ACC112 (cell line): ENCODE results near the gene WBP2.
A peak's percentile ranks its signal among the peaks of the same experiment; 100 is the strongest.

Source experiments
- H2AFZ ChIP-seq: fragments of 200-600 bp; sonication (generic); one replicate; pipeline ENCODE4 v1.6.0; 2017; ENCODE audit warnings: antibody characterized with exemption, low read length; ENCODE audit not compliant: unreplicated experiment
- H3K27ac ChIP-seq: fragments of 200-600 bp; sonication (generic); 2 replicates; pipeline ENCODE4 v1.5.1; 2014; ENCODE audit warnings: low read depth, mild to moderate bottlenecking, antibody characterized with exemption, low read length, moderate library complexity
- H3K27me3 ChIP-seq: fragments of 200-600 bp; sonication (generic); 2 replicates; pipeline ENCODE4 v1.6.1; 2014; ENCODE audit warnings: mild to moderate bottlenecking, antibody characterized with exemption, low read length, moderate library complexity, mixed read lengths; ENCODE audit not compliant: insufficient read depth
- H3K36me3 ChIP-seq: fragments of 200-600 bp; sonication (generic); 2 replicates; pipeline ENCODE4 v1.6.1; 2016; ENCODE audit warnings: mild to moderate bottlenecking, antibody characterized with exemption, low read length, moderate library complexity, mixed read lengths; ENCODE audit not compliant: insufficient read depth
- H3K4me1 ChIP-seq: fragments of 200-600 bp; sonication (generic); one replicate; pipeline ENCODE4 v1.6.1; 2016; ENCODE audit warnings: low read length, mixed read lengths; ENCODE audit not compliant: insufficient read depth, unreplicated experiment, control insufficient read depth
- H3K4me3 ChIP-seq: fragments of 200-600 bp; sonication (generic); 2 replicates; pipeline ENCODE4 v1.5.1; 2014; ENCODE audit warnings: mild to moderate bottlenecking, low read depth, low read length
- H3K79me2 ChIP-seq: fragments of 200-600 bp; sonication (generic); one replicate; pipeline ENCODE4 v1.6.0; 2016; ENCODE audit warnings: low read length; ENCODE audit not compliant: control insufficient read depth, unreplicated experiment, insufficient read depth

WBP2 gene

GRCh38 chr17:75819116-75819515 lies 36.0 kb downstream of the WBP2 start:
- Histone ChIP-seq H3K4me3 (no peak overlapping the region), H3K27ac (no peak overlapping the region), H2AFZ (no peak overlapping the region), H3K27me3 (no peaks in the 10 kb centered on the region), H3K36me3 (peaks cover 6% of the 10 kb centered on the region; the same call in 1 of the 2 replicates), H3K4me1 (peaks cover 12% of the 10 kb centered on the region), H3K79me2 (no peaks in the 10 kb centered on the region)

- H3K4me3 ChIP-seq: no peak overlapping the region
- peaks cover 6% of the 10 kb centered on the region; the same call in 1 of the 2 replicates for H3K36me3 ChIP-seq
- H3K27ac ChIP-seq: no peak overlapping the region
- H3K4me1 ChIP-seq: peaks cover 12% of the 10 kb centered on the region
- no peak overlapping the region for H2AFZ ChIP-seq
- H3K27me3 ChIP-seq: no peaks in the 10 kb centered on the region
- H3K79me2 ChIP-seq: no peaks in the 10 kb centered on the region
Observed at GRCh38 chr17:75818326-75818885, 36.7 kb downstream of the WBP2 start.

- peaks cover 6% of the 10 kb centered on the region; the same call in 1 of the 2 replicates for H3K36me3 ChIP-seq
- no peak overlapping the region for H3K4me3 ChIP-seq
- no peak overlapping the region for H3K27ac ChIP-seq
- no peaks in the 10 kb centered on the region for H3K27me3 ChIP-seq
- peaks cover 12% of the 10 kb centered on the region for H3K4me1 ChIP-seq
- H2AFZ ChIP-seq: no peak overlapping the region
- no peaks in the 10 kb centered on the region for H3K79me2 ChIP-seq
Observed at GRCh38 chr17:75817571-75817970, 37.6 kb downstream of the WBP2 start.

- H3K4me3 ChIP-seq: no peak overlapping the region
- H2AFZ ChIP-seq: no peak overlapping the region
- no peaks in the 10 kb centered on the region for H3K79me2 ChIP-seq
- H3K27me3 ChIP-seq: no peaks in the 10 kb centered on the region
- peaks cover 12% of the 10 kb centered on the region for H3K4me1 ChIP-seq
- no peak overlapping the region for H3K27ac ChIP-seq
- peaks cover 6% of the 10 kb centered on the region; the same call in 1 of the 2 replicates for H3K36me3 ChIP-seq
Observed at GRCh38 chr17:75816693-75817092, 38.4 kb downstream of the WBP2 start.

GRCh38 chr17:75815399-75815798 lies 39.7 kb downstream of the WBP2 start:
- H3K27me3 ChIP-seq: no peaks in the 10 kb centered on the region
- H2AFZ ChIP-seq: no peak overlapping the region
- peaks cover 12% of the 10 kb centered on the region for H3K4me1 ChIP-seq
- H3K27ac ChIP-seq: peak overlapping the region; percentile 7; the same call in 1 of the 2 replicates
- H3K36me3 ChIP-seq: peaks cover 6% of the 10 kb centered on the region; the same call in 1 of the 2 replicates
- no peak overlapping the region for H3K4me3 ChIP-seq
- no peaks in the 10 kb centered on the region for H3K79me2 ChIP-seq

GRCh38 chr17:75814900-75815373 lies 40.2 kb downstream of the WBP2 start:
- Histone ChIP-seq H2AFZ (no peak overlapping the region), H3K27ac (peak overlapping the region; percentile 47)

GRCh38 chr17:75814021-75814395 lies 41.1 kb downstream of the WBP2 start:
- H3K36me3 ChIP-seq: no peaks in the 10 kb centered on the region; the same call in 1 of the 2 replicates
- peaks cover 23% of the 10 kb centered on the region for H3K4me1 ChIP-seq
- no peaks in the 10 kb centered on the region for H3K79me2 ChIP-seq
- no peaks in the 10 kb centered on the region for H3K27me3 ChIP-seq
- no peak overlapping the region for H3K4me3 ChIP-seq
- no peak overlapping the region for H2AFZ ChIP-seq
- no peak overlapping the region for H3K27ac ChIP-seq

More at GRCh38 chr17:75814900-75815373, 40.2 kb downstream of the WBP2 start:
- H3K4me1 ChIP-seq: peaks cover 14% of the 10 kb centered on the region
- no peaks in the 10 kb centered on the region for H3K27me3 ChIP-seq
- H3K36me3 ChIP-seq: peaks cover 2% of the 10 kb centered on the region; the same call in 1 of the 2 replicates
- no peak overlapping the region for H3K4me3 ChIP-seq
- H3K79me2 ChIP-seq: no peaks in the 10 kb centered on the region

- Histone ChIP-seq H3K79me2 (no peaks in the 10 kb centered on the region), H3K4me1 (peaks cover 29% of the 10 kb centered on the region), H3K27me3 (no peaks in the 10 kb centered on the region), H2AFZ (no peak overlapping the region), H3K4me3 (no peak overlapping the region), H3K36me3 (no peaks in the 10 kb centered on the region; the same call in 1 of the 2 replicates), H3K27ac (no peak overlapping the region)
Observed at GRCh38 chr17:75813081-75814020, 41.8 kb downstream of the WBP2 start.

- H3K79me2 ChIP-seq: peaks cover 4% of the 10 kb centered on the region
- no peak overlapping the region for H3K4me3 ChIP-seq
- no peaks in the 10 kb centered on the region for H3K27me3 ChIP-seq
- peaks cover 33% of the 10 kb centered on the region for H3K4me1 ChIP-seq
- no peak overlapping the region for H3K27ac ChIP-seq
- H2AFZ ChIP-seq: no peak overlapping the region
- no peaks in the 10 kb centered on the region; the same call in 1 of the 2 replicates for H3K36me3 ChIP-seq
Observed at GRCh38 chr17:75812096-75813013, 42.8 kb downstream of the WBP2 start.

GRCh38 chr17:75811174-75811573 lies 44.0 kb downstream of the WBP2 start:
- Histone ChIP-seq H3K4me3 (no peak overlapping the region), H3K4me1 (peaks cover 33% of the 10 kb centered on the region), H3K36me3 (no peaks in the 10 kb centered on the region; the same call in 1 of the 2 replicates)

More at GRCh38 chr17:75811174-75811573, 44.0 kb downstream of the WBP2 start:
- no peak overlapping the region for H2AFZ ChIP-seq
- no peaks in the 10 kb centered on the region for H3K27me3 ChIP-seq
- H3K27ac ChIP-seq: no peak overlapping the region
- peaks cover 4% of the 10 kb centered on the region for H3K79me2 ChIP-seq
